Activated T-helper 17 cell treated with anti-CD3 and anti-CD28 coated beads, Interleukin-2, amount 50 U/mL, for 72 hours (primary cell): Measurements from ENCODE around the gene SLC40A1. TPM values are rescaled to one million over a fixed set of nuclear protein-coding genes. Genes with fewer than 3 reads are reported as not detected.

Experiments used
- ATAC-seq: fragments of 150-1000 bp; cut with Tn5 transposase; replicated peaks from 2 replicates; pipeline ENCODE4 v1.10.0; 2021; ENCODE audit warnings: mild to moderate bottlenecking, moderate library complexity
- H3K27ac Mint-ChIP-seq: one replicate; pipeline ENCODE4 v1.8.0; 2022; ENCODE audit warnings: mixed read lengths
- H3K27me3 Mint-ChIP-seq: one replicate; pipeline ENCODE4 v1.8.0; 2022; ENCODE audit warnings: mixed read lengths
- H3K36me3 Mint-ChIP-seq: one replicate; pipeline ENCODE4 v1.8.0; 2022; ENCODE audit warnings: low read depth, mild to moderate bottlenecking, mixed read lengths
- H3K4me1 Mint-ChIP-seq: one replicate; pipeline ENCODE4 v1.8.0; 2022; ENCODE audit warnings: mixed read lengths
- H3K4me3 Mint-ChIP-seq: one replicate; pipeline ENCODE4 v1.8.0; 2022; ENCODE audit warnings: mild to moderate bottlenecking, mixed read lengths
- H3K9me3 Mint-ChIP-seq: one replicate; pipeline ENCODE4 v1.8.0; 2022; ENCODE audit warnings: mixed read lengths
- total RNA-seq, 2 donors: library from RNA; stranded (reverse); gene quantifications; one replicate each; pipeline ENCODE4 v1.2.3, GENCODE V29; 2022

The SLC40A1 gene
- total RNA-seq, 2 donors from 2014 or later, result 1.1 to 4.1 TPM

- no peak overlapping the region for H3K27ac Mint-ChIP-seq
- no peaks in the 10 kb centered on the region for H3K36me3 Mint-ChIP-seq
- no peak for ATAC-seq
- H3K27me3 Mint-ChIP-seq, result peaks cover 7% of the 10 kb centered on the region
- no peak overlapping the region for H3K4me3 Mint-ChIP-seq
- no peaks in the 10 kb centered on the region for H3K4me1 Mint-ChIP-seq
- H3K9me3 Mint-ChIP-seq, result no peaks in the 10 kb centered on the region
These were observed 53.4 kb downstream of the SLC40A1 start for GRCh38 chr2:189527041-189527750.

GRCh38 chr2:189526241-189526640, 54.3 kb downstream of the SLC40A1 start:
- Mint-ChIP-seq H3K27ac (no peak overlapping the region), H3K27me3 (peaks cover 4% of the 10 kb centered on the region), H3K36me3 (no peaks in the 10 kb centered on the region), H3K4me1 (no peaks in the 10 kb centered on the region), H3K4me3 (no peak overlapping the region), H3K9me3 (no peaks in the 10 kb centered on the region)
- no peak for ATAC-seq

- Mint-ChIP-seq H3K4me3 (no peak overlapping the region), H3K9me3 (no peaks in the 10 kb centered on the region), H3K27me3 (no peaks in the 10 kb centered on the region), H3K27ac (no peak overlapping the region), H3K36me3 (no peaks in the 10 kb centered on the region), H3K4me1 (no peaks in the 10 kb centered on the region)
- ATAC-seq, result no peak
These were observed 55.8 kb downstream of the SLC40A1 start for GRCh38 chr2:189524746-189525145.

GRCh38 chr2:189522435-189523151, 58.0 kb downstream of the SLC40A1 start:
- ATAC-seq, result no peak

GRCh38 chr2:189521699-189522434, 58.7 kb downstream of the SLC40A1 start:
- ATAC-seq, result no peak
- H3K9me3 Mint-ChIP-seq, result no peaks in the 10 kb centered on the region
- H3K27ac Mint-ChIP-seq, result no peak overlapping the region
- no peaks in the 10 kb centered on the region for H3K36me3 Mint-ChIP-seq
- H3K4me1 Mint-ChIP-seq, result no peaks in the 10 kb centered on the region
- no peak overlapping the region for H3K4me3 Mint-ChIP-seq
- no peaks in the 10 kb centered on the region for H3K27me3 Mint-ChIP-seq

More at GRCh38 chr2:189522435-189523151, 58.0 kb downstream of the SLC40A1 start:
- H3K27ac Mint-ChIP-seq, result no peak overlapping the region
- H3K36me3 Mint-ChIP-seq, result no peaks in the 10 kb centered on the region
- H3K4me1 Mint-ChIP-seq, result no peaks in the 10 kb centered on the region
- no peaks in the 10 kb centered on the region for H3K27me3 Mint-ChIP-seq
- H3K9me3 Mint-ChIP-seq, result no peaks in the 10 kb centered on the region
- no peak overlapping the region for H3K4me3 Mint-ChIP-seq

- H3K4me3 Mint-ChIP-seq, result no peak overlapping the region
- no peak overlapping the region for H3K27ac Mint-ChIP-seq
- ATAC-seq, result no peak
- no peaks in the 10 kb centered on the region for H3K27me3 Mint-ChIP-seq
- no peaks in the 10 kb centered on the region for H3K9me3 Mint-ChIP-seq
- H3K4me1 Mint-ChIP-seq, result no peaks in the 10 kb centered on the region
- no peaks in the 10 kb centered on the region for H3K36me3 Mint-ChIP-seq
These were observed 60.8 kb downstream of the SLC40A1 start for GRCh38 chr2:189519631-189520387.

GRCh38 chr2:189517847-189518535, 62.6 kb downstream of the SLC40A1 start:
- H3K36me3 Mint-ChIP-seq, result no peaks in the 10 kb centered on the region

GRCh38 chr2:189516546-189516945, 64.0 kb downstream of the SLC40A1 start:
- H3K4me1 Mint-ChIP-seq, result no peaks in the 10 kb centered on the region
- no peak overlapping the region for H3K27ac Mint-ChIP-seq
- no peak overlapping the region for H3K4me3 Mint-ChIP-seq

More at GRCh38 chr2:189517847-189518535, 62.6 kb downstream of the SLC40A1 start:
- no peak overlapping the region for H3K27ac Mint-ChIP-seq
- ATAC-seq, result no peak
- no peaks in the 10 kb centered on the region for H3K4me1 Mint-ChIP-seq
- H3K27me3 Mint-ChIP-seq, result peaks cover 9% of the 10 kb centered on the region
- H3K9me3 Mint-ChIP-seq, result no peaks in the 10 kb centered on the region
- H3K4me3 Mint-ChIP-seq, result no peak overlapping the region

GRCh38 chr2:189515264-189515663, 65.3 kb downstream of the SLC40A1 start:
- Mint-ChIP-seq H3K36me3 (no peaks in the 10 kb centered on the region), H3K9me3 (no peaks in the 10 kb centered on the region), H3K27me3 (peaks cover 9% of the 10 kb centered on the region), H3K27ac (no peak overlapping the region), H3K4me3 (no peak overlapping the region), H3K4me1 (no peaks in the 10 kb centered on the region)
- no peak for ATAC-seq

More at GRCh38 chr2:189516546-189516945, 64.0 kb downstream of the SLC40A1 start:
- peaks cover 9% of the 10 kb centered on the region for H3K27me3 Mint-ChIP-seq
- ATAC-seq, result no peak
- no peaks in the 10 kb centered on the region for H3K36me3 Mint-ChIP-seq
- H3K9me3 Mint-ChIP-seq, result no peaks in the 10 kb centered on the region

GRCh38 chr2:189514104-189514503, 66.5 kb downstream of the SLC40A1 start:
- H3K4me3 Mint-ChIP-seq, result no peak overlapping the region
- no peaks in the 10 kb centered on the region for H3K4me1 Mint-ChIP-seq
- ATAC-seq, result no peak
- H3K36me3 Mint-ChIP-seq, result no peaks in the 10 kb centered on the region
- peaks cover 3% of the 10 kb centered on the region for H3K9me3 Mint-ChIP-seq
- peaks cover 9% of the 10 kb centered on the region for H3K27me3 Mint-ChIP-seq
- no peak overlapping the region for H3K27ac Mint-ChIP-seq

- Mint-ChIP-seq H3K4me3 (no peak overlapping the region), H3K9me3 (peaks cover 8% of the 10 kb centered on the region), H3K27ac (no peak overlapping the region), H3K27me3 (peaks cover 9% of the 10 kb centered on the region), H3K4me1 (no peaks in the 10 kb centered on the region), H3K36me3 (no peaks in the 10 kb centered on the region)
- no peak for ATAC-seq
These were observed 67.7 kb downstream of the SLC40A1 start for GRCh38 chr2:189512879-189513278.

- no peaks in the 10 kb centered on the region for H3K4me1 Mint-ChIP-seq
- no peak overlapping the region for H3K27ac Mint-ChIP-seq
- H3K9me3 Mint-ChIP-seq, result peaks cover 8% of the 10 kb centered on the region
- no peak overlapping the region for H3K4me3 Mint-ChIP-seq
- H3K27me3 Mint-ChIP-seq, result peaks cover 9% of the 10 kb centered on the region
- H3K36me3 Mint-ChIP-seq, result no peaks in the 10 kb centered on the region
- no peak for ATAC-seq
These were observed 68.6 kb downstream of the SLC40A1 start for GRCh38 chr2:189511960-189512319.

- peaks cover 8% of the 10 kb centered on the region for H3K9me3 Mint-ChIP-seq
- peaks cover 9% of the 10 kb centered on the region for H3K27me3 Mint-ChIP-seq
- no peak for ATAC-seq
- no peak overlapping the region for H3K4me3 Mint-ChIP-seq
- no peaks in the 10 kb centered on the region for H3K36me3 Mint-ChIP-seq
- no peak overlapping the region for H3K27ac Mint-ChIP-seq
- H3K4me1 Mint-ChIP-seq, result no peaks in the 10 kb centered on the region
These were observed 69.2 kb downstream of the SLC40A1 start for GRCh38 chr2:189511210-189511959.
